ENCODE results near the gene STUB1. TPM values are rescaled to one million over a fixed set of nuclear protein-coding genes. Genes with fewer than 3 reads are reported as not detected.

STUB1 gene
- total and polyA plus RNA-seq, 2 of the 8 experiments (the other 6 are each of a cell fraction or from before 2014, with no cell fraction given): 89.9 to 103 TPM

DNA sequence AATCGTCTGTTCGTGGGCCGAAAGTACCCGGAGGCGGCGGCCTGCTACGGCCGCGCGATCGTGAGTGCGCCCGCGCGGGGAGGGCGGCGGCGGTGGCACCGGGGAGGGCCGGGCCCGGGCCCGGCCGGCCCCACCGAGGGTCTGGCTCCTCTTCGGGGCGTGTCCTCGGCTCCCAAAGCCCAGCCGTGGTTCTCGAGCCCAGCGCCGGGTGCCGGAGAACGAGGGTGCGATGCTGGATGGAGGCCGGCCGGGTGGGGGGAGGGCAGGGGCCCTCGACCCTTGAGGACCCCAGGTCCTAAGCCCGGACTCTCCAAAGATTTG lies 375 bp downstream of the STUB1 start:
- H3K4me2 ChIP-seq (ENCODE audit: insufficient read depth in 1 of 2, low read depth in 2 of 2, low read length in 2 of 2): peak overlapping the region; percentile 74
- peaks cover 0 to 2% (median 0%) of the 10 kb centered on the region in 4 experiments; a peak in 2 of 7 replicates for H3K27me3 ChIP-seq (replicated peaks in 1 of 4; ENCODE audit: control insufficient read depth in 3 of 4, extremely low read depth in 1 of 4, insufficient read depth in 3 of 4, low read length in 3 of 4)
- H4K8ac ChIP-seq (ENCODE audit: extremely low read depth, insufficient read depth, low read length): no peak overlapping the region
- H3K18ac ChIP-seq (ENCODE audit: extremely low read depth, low read length): no peak overlapping the region
- 0% methylated on average over 25 of the region's 38 CpGs; no CpG with 5 or more reads in 1 of the 2 experiments for WGBS, 2 experiments (ENCODE audit: extremely low coverage in 1 of 2, insufficient coverage in 1 of 2, insufficient read length in 1 of 2, insufficient replicate concordance in 2 of 2, low coverage in 1 of 2, low lambda C conversion rate in 2 of 2, missing lambda C conversion rate in 1 of 2)
- peak overlapping the region; percentile 72 to 89 (median 80) for H3K4me3 ChIP-seq (ENCODE audit: extremely low read depth in 1 of 4, insufficient read depth in 2 of 4, low read depth in 3 of 4, low read length in 4 of 4)
- no peak overlapping the region for H3K23ac ChIP-seq (ENCODE audit: insufficient read length)
- H3K79me2 ChIP-seq (ENCODE audit: control insufficient read depth in 1 of 2, insufficient read depth in 2 of 2, low read length in 2 of 2): peaks cover 0 to 12% of the 10 kb centered on the region in 2 experiments; a peak in 1 of 4 replicates
- H2BK15ac ChIP-seq (ENCODE audit: low read length): no peak overlapping the region
- H3K27ac ChIP-seq (ENCODE audit: low read depth, low read length): peak overlapping the region; percentile 72
- FAIRE-seq (no peak), DNase-seq (ENCODE audit: low read depth in 1 of 2, low spot score in 2 of 2) (no peak)
- H3K14ac ChIP-seq (ENCODE audit: insufficient read length): no peak overlapping the region
- no peak overlapping the region for H2BK120ac ChIP-seq (replicated peaks; ENCODE audit: low read depth, low read length)
- TF ChIP-seq SIN3A (conservative IDR thresholded peaks at IDR 0.05 in 1 of 2, IDR thresholded peaks at IDR 0.05 in 1 of 2; ENCODE audit: low read depth in 1 of 2, low read length in 2 of 2) (0 out of 4 replicates have a peak, but pooled peaks of 1 of the 2 experiments have one; percentile 3), SIX5 (IDR thresholded peaks at IDR 0.05; ENCODE audit: low read depth, low read length) (no peak), TAF1 (IDR thresholded peaks at IDR 0.05; ENCODE audit: low read depth, low read length) (0 out of 2 replicates have a peak, but pooled peaks have one; percentile 12), ASH2L (IDR thresholded peaks at IDR 0.05; ENCODE audit: low read length) (peak; percentile 3)
- peaks cover 0 to 31% (median 24%) of the 10 kb centered on the region in 4 experiments; a peak in 6 of 7 replicates for H3K4me1 ChIP-seq (replicated peaks in 1 of 4; ENCODE audit: control insufficient read depth in 3 of 4, insufficient read depth in 4 of 4, low read length in 3 of 4)
- H3K36me3 ChIP-seq (ENCODE audit: control insufficient read depth in 2 of 4, insufficient read depth in 4 of 4, low read length in 3 of 4): peaks cover 4 to 21% (median 13%) of the 10 kb centered on the region in 4 experiments; a peak in 7 of 8 replicates
- ChIA-PET POLR2A (ENCODE audit: partially characterized antibody) (interaction anchor here (0.6 to 13.3 kb wide), 16 partner anchors 9 to 298 kb away, joined by 3 to 214 read pairs (median 8); partner anchors contain the start of genes ANTKMT, CCDC78, HAGHL and PGAP6), CTCF (ENCODE audit: partially characterized antibody) (interaction anchor here (0.9 to 1.8 kb wide), 3 partner anchors 10 to 32 kb away, joined by 3 to 5 read pairs (median 4); partner anchors contain the start of gene WDR24)
- no peak overlapping the region for H4K91ac ChIP-seq (replicated peaks; ENCODE audit: insufficient read length, low read length)
- no peak overlapping the region for H2AFZ ChIP-seq (ENCODE audit: low read length)
- H3K79me1 ChIP-seq (ENCODE audit: low read depth, low read length): peaks cover 6% of the 10 kb centered on the region; the same call in 1 of the 2 replicates
- H2BK12ac ChIP-seq (ENCODE audit: low read depth, low read length): no peak overlapping the region
- no peak overlapping the region for H2AK5ac ChIP-seq (ENCODE audit: low read depth, low read length)
- peak overlapping the region; percentile 43 for H4K5ac ChIP-seq (ENCODE audit: insufficient read length, low read depth, low read length)
- H2BK20ac ChIP-seq (ENCODE audit: low read length): no peak overlapping the region
- H4K20me1 ChIP-seq (replicated peaks in 1 of 2; ENCODE audit: control insufficient read depth in 1 of 2, insufficient read depth in 2 of 2, low read length in 2 of 2): peaks cover 4 to 29% of the 10 kb centered on the region in 2 experiments
- no peaks in the 10 kb centered on the region for H3K9me3 ChIP-seq (ENCODE audit: insufficient read depth in 2 of 2, low read depth in 1 of 2, low read length in 1 of 2)
- H3K9ac ChIP-seq (replicated peaks in 1 of 4; ENCODE audit: extremely low read depth in 1 of 4, low read depth in 3 of 4, low read length in 3 of 4): peak overlapping the region; percentile 13 to 72 (median 64); a peak in 5 of 7 replicates
- no peak overlapping the region for H3K4ac ChIP-seq (replicated peaks; ENCODE audit: insufficient read length, low read depth, low read length)
- H2BK5ac ChIP-seq (ENCODE audit: low read depth, low read length): 0 out of 2 replicates have a peak overlapping the region, but pooled peaks have one; percentile 49
- H3K56ac ChIP-seq (replicated peaks; ENCODE audit: insufficient read length, low read depth, low read length): no peak overlapping the region
- peaks cover 13% of the 10 kb centered on the region; the same call in 1 of the 2 replicates for H3K23me2 ChIP-seq (ENCODE audit: low read depth, low read length)
